IPS DF 6.9 (cell line): ENCODE data around the gene DDX19B.
A peak's percentile ranks its signal among the peaks of the same experiment; 100 is the strongest.

Source experiments
- DNase-seq: peaks from one replicate; pipeline ENCODE4 v3.0.0-alpha.2; 2013; ENCODE audit warnings: low read depth, low spot score
- H3K27ac ChIP-seq: one replicate; pipeline ENCODE4 v1.5.1; 2013; ENCODE audit warnings: low read length, control low read depth
- H3K27me3 ChIP-seq: 2 replicates; pipeline ENCODE4 v1.6.1; 2013; ENCODE audit warnings: mild to moderate bottlenecking, low read length; ENCODE audit not compliant: control insufficient read depth, insufficient read depth
- H3K36me3 ChIP-seq: 2 replicates; pipeline ENCODE4 v1.6.1; 2013; ENCODE audit warnings: low read length; ENCODE audit not compliant: control insufficient read depth, insufficient read depth
- H3K4me1 ChIP-seq: 2 replicates; pipeline ENCODE4 v1.6.1; 2013; ENCODE audit warnings: low read length; ENCODE audit not compliant: control insufficient read depth, insufficient read depth
- H3K4me3 ChIP-seq: 2 replicates; pipeline ENCODE4 v1.5.1; 2013; ENCODE audit warnings: mild to moderate bottlenecking, low read length
- H3K9me3 ChIP-seq: 2 replicates; pipeline ENCODE4 v1.6.1; 2013; ENCODE audit warnings: low read length, inconsistent platforms; ENCODE audit not compliant: control insufficient read depth, insufficient read depth
- WGBS: extraction: QIAGEN DNeasy Blood & Tissue Kit; methylation state at CpG from one replicate; pipeline ENCODE4 v1.1.7; 2013; ENCODE audit warnings: mixed read lengths, missing lambda C conversion rate; ENCODE audit not compliant: insufficient read length, insufficient coverage; 5-methylcytosine and 5-hydroxymethylcytosine counted together

DDX19B gene

DNA sequence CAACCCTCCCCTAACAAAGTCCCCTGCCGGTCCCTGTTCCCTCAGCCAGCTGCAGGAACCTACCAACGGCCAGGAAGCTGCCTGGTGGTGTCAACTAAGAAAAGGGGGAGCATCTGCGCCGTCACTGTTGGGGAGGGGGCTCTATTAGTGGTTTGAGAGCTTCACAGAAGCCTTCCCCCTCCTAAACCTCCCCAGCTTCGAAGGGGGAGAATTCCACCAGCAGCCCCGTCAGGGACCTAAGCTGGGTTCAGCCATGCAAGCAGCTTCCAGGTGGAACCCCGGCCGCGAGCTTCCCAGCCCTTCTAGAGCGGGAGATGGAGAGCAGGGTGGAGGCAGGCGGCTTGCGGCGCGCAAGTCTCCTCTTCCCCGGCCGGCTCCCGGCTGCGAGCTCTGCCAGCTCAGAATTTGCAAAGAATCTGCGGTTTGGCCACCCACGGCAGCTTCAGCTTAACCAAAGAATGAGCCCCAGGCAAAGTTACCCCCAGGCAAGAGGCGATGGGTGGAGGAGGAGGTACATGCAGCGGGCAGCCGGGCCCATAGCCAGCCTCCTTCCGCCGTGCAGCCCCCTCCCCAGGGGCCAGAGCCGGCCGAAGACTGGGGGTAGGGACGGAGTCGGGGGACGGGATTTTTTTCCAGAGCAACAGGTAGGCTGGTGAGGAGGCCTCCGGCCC lies 81.4 kb downstream of the DDX19B start:
- Histone ChIP-seq H3K27ac (no peak overlapping the region), H3K4me1 (0 out of 2 replicates have a peak, but pooled peaks cover 1% of the 10 kb centered on the region), H3K36me3 (no peaks in the 10 kb centered on the region; the same call in 1 of the 2 replicates), H3K27me3 (no peaks in the 10 kb centered on the region), H3K9me3 (no peaks in the 10 kb centered on the region), H3K4me3 (peak overlapping the region; percentile 79)
- WGBS = no CpG with 5 or more reads among the region's 31 CpGs
- DNase-seq = no peak

DNA sequence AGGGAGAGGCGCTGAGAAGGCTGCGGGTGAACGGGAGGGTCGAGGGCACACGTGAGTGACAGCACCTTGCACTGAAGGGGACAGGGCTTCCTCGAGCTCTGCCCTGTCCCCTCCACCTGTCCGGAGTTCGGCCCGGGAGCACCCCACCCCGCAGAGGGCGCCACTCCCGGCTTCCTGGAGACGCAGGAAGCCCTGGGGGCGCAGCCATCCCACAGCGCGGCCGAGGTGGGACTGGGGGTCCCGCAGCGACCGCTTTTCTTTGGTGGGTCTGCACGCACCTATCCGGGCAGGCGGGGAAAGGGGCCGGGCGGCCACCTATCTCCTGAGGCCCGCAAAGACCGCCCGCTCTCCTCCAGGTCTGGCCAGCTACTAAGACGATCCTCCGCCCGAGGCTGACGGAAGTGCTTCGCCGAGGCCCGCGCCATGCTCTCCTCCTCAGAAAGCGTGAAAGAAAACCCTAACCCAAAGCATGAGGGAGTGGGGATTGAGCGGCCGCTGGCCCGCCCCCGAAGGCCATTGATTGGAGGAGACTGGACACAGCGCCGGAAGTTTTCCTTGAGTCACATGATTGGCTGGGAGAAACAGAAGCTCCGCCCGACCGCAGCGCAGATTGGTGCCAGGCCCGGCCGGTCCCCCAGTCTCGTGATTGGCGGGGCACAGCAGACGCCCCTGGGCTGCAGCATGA lies 82.1 kb downstream of the DDX19B start:
- 0 out of 2 replicates have a peak, but pooled peaks cover 1% of the 10 kb centered on the region for H3K4me1 ChIP-seq
- DNase-seq = peak; percentile 97
- no peaks in the 10 kb centered on the region; the same call in 1 of the 2 replicates for H3K36me3 ChIP-seq
- H3K4me3 ChIP-seq = peak overlapping the region; percentile 79
- H3K27me3 ChIP-seq = no peaks in the 10 kb centered on the region
- H3K9me3 ChIP-seq = no peaks in the 10 kb centered on the region
- WGBS = no CpG with 5 or more reads among the region's 52 CpGs
- no peak overlapping the region for H3K27ac ChIP-seq

DNA sequence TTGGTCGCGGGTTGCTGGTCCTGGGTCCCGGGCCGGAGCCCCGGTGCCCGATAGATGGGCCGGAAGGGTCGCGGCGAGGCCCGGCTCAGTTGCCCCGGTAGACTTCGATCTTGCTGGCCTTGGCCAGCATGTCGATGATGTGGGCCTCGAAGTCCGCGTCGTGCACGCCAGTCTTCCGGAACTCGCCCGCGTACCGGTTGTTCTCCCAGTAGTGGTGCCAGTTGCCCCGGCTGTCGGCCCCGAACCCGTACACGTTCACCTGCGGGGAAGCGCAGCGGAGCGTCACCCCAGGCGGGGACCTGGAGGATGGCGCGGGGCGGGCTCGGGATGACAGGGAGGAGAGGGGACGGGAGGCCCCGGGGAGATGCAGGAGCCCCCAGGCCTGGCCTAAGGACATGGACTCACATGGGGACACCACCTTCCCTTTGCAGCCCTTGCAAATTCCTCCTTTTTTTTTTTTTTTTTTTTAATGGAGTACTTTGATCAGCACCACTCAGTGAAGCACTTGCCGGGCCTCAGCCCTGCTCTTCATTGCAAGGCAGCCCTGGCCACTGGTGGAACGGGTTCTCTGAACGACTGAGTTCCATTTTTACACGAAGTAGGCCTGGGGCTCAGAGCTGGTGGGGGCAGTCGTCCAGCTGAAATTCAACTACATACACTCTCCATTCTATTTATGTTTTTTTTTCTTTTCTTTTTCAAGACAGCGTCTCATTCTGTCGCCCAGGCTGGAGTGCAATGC lies 82.8 kb downstream of the DDX19B start:
- H3K27ac ChIP-seq = no peak overlapping the region
- H3K27me3 ChIP-seq = no peaks in the 10 kb centered on the region
- no peak for DNase-seq
- no peaks in the 10 kb centered on the region; the same call in 1 of the 2 replicates for H3K36me3 ChIP-seq
- no peaks in the 10 kb centered on the region for H3K9me3 ChIP-seq
- WGBS = no CpG with 5 or more reads among the region's 47 CpGs
- peak overlapping the region; percentile 50; the same call in 1 of the 2 replicates for H3K4me3 ChIP-seq
- H3K4me1 ChIP-seq = 0 out of 2 replicates have a peak, but pooled peaks cover 1% of the 10 kb centered on the region

DNA sequence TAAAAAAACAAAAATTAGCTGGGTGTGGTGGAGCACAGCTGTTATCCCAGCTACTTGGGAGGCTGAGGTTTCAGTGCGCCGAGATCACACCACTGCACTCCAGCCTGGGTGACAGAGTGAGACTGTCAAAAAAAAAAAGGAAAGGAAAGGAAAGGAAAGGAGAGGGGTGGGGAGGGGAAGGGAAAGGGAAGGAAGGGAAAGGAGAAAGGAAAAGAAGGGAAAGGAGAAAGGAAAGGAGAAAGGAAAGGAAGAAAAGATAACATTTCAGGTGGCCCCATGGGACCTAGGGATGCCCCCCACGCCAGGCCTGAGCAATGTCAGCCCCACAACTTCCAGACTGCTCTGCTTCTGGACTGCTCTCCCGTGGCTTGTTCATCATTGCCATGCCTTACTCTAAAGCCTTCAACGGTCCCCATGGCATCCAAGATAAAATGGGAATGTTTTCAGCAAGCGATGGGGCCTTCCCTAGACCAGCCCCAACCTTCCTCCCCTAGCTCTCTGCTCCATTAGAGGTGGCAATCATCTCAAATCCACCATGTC lies 84.5 kb downstream of the DDX19B start:
- no peak for DNase-seq
- Histone ChIP-seq H3K9me3 (no peaks in the 10 kb centered on the region), H3K4me1 (0 out of 2 replicates have a peak, but pooled peaks cover 1% of the 10 kb centered on the region), H3K27ac (no peak overlapping the region), H3K36me3 (peaks cover 5% of the 10 kb centered on the region; the same call in 1 of the 2 replicates), H3K4me3 (no peak overlapping the region), H3K27me3 (no peaks in the 10 kb centered on the region)
- WGBS = no CpG with 5 or more reads among the region's 6 CpGs
